GM12878 (cell line): ENCODE measurements around the gene ATG10. TPM values are rescaled to one million over a fixed set of nuclear protein-coding genes. Genes with fewer than 3 reads are reported as not detected.

Source experiments
- ATAC-seq: fragments of 200-7000 bp; cut with Tn5 transposase; 3 replicates; pipeline ENCODE4 v1.9.1; 2020; ENCODE audit warnings: mild to moderate bottlenecking, moderate library complexity
- BruUV-seq: library from RNA; stranded (reverse); fragments of 400-500 nt; replicated peaks from 2 replicates; lab custom pipeline; 2021; lab: Mats Ljungman, UMichigan
- CTCF ChIA-PET: fragments of 300-600 bp; sonication (Branson Sonifier 250); formaldehyde crosslinking; extraction: SDS; loops from one replicate; lab custom pipeline; 2021; ENCODE audit warnings: inconsistent platforms; lab: Yijun Ruan, JAX
- POLR2A ChIA-PET: fragments of 350-600 bp; formaldehyde crosslinking; extraction: SDS; loops from one replicate; lab custom pipeline; 2021; ENCODE audit warnings: inconsistent platforms; lab: Charles Lee
- RAD21 ChIA-PET: fragments of 300-600 bp; sonication (Branson Sonifier 250); formaldehyde crosslinking; loops from one replicate; lab custom pipeline; 2023; ENCODE audit warnings: antibody characterized with exemption; ENCODE audit not compliant: unreplicated experiment; lab: Charles Lee
- SMC1A ChIA-PET: fragments of 300-600 bp; sonication (Branson Sonifier 250); formaldehyde crosslinking; loops from one replicate; lab custom pipeline; 2023; ENCODE audit not compliant: unreplicated experiment, uncharacterized antibody; lab: Charles Lee
- DNase-seq: peaks from one replicate; pipeline ENCODE4 v3.0.0-alpha.2; 2011; ENCODE audit warnings: low read depth, low spot score
- FAIRE-seq: peaks from 3 replicates; lab custom pipeline; 2011; peaks lifted over from hg19 to GRCh38; lab: Jason Lieb, UNC
- H2AFZ ChIP-seq: 2 replicates; pipeline ENCODE4 v1.6.0; 2011; ENCODE audit warnings: low read depth, low read length, control low read depth; ENCODE audit not compliant: control insufficient read depth
- H3K27ac ChIP-seq: 2 replicates; pipeline ENCODE4 v1.5.1; 2011; ENCODE audit warnings: control low read depth; ENCODE audit not compliant: control insufficient read depth, insufficient read depth
- H3K27me3 ChIP-seq, 2 experiments: replicated peaks in 1 of 2; 2 replicates each; pipeline versions ENCODE4 v1.6.0 to v1.6.1; 2011; ENCODE audit warnings: low read length in 1 of 2; ENCODE audit not compliant: control insufficient read depth in 2 of 2, insufficient read depth in 2 of 2
- H3K36me3 ChIP-seq, 2 experiments: 2 replicates each; pipeline ENCODE4 v1.5.1; 2011; ENCODE audit warnings: low read length in 1 of 2; ENCODE audit not compliant: control insufficient read depth in 2 of 2, insufficient read depth in 2 of 2
- H3K4me1 ChIP-seq: 2 replicates; pipeline ENCODE4 v1.6.1; 2011; ENCODE audit warnings: mild to moderate bottlenecking, low read length, moderate library complexity, mixed read lengths; ENCODE audit not compliant: control insufficient read depth, insufficient read depth
- H3K4me2 ChIP-seq: 2 replicates; pipeline ENCODE4 v1.6.0; 2011; ENCODE audit warnings: control low read depth; ENCODE audit not compliant: control insufficient read depth, insufficient read depth
- H3K4me3 ChIP-seq: fragments of 200-600 bp; sonication (generic); 2 replicates; pipeline ENCODE4 v1.5.1; 2016
- H3K79me2 ChIP-seq: 2 replicates; pipeline ENCODE4 v1.6.0; 2011; ENCODE audit warnings: low read length; ENCODE audit not compliant: control insufficient read depth, insufficient read depth
- H3K9ac ChIP-seq: 2 replicates; pipeline ENCODE4 v1.8.0; 2011; ENCODE audit warnings: low read length, control low read depth, mixed read lengths; ENCODE audit not compliant: control insufficient read depth, insufficient read depth
- H3K9me3 ChIP-seq: replicated peaks from 3 replicates; pipeline ENCODE4 v1.5.1; 2011; ENCODE audit warnings: mild to moderate bottlenecking, low read length; ENCODE audit not compliant: control insufficient read depth, insufficient read depth
- H4K20me1 ChIP-seq: 2 replicates; pipeline ENCODE4 v1.6.0; 2011; ENCODE audit not compliant: control insufficient read depth, insufficient read depth
- BHLHE40 ChIP-seq, 2 experiments: fragments of 450-650 bp in 1 of 2; IDR thresholded peaks; 2 replicates each; pipeline ENCODE4 v1.6.1; 2011 to 2017; ENCODE audit warnings: low read depth in 2 of 2, borderline replicate concordance in 1 of 2, improper control_type of control experiment in 1 of 2, low read length in 1 of 2, mild to moderate bottlenecking in 1 of 2
- E2F4 ChIP-seq: IDR thresholded peaks from 2 replicates; pipeline ENCODE4 v1.6.1; 2012; ENCODE audit warnings: low read depth, low read length, improper control_type of control experiment
- KDM1A ChIP-seq: fragments of 200-600 bp; sonication (generic); IDR thresholded peaks from 2 replicates; pipeline ENCODE4 v1.6.1; 2016; ENCODE audit warnings: borderline replicate concordance
- MEF2A ChIP-seq: IDR thresholded peaks from 2 replicates; pipeline ENCODE4 v1.6.1; 2011; ENCODE audit warnings: low read depth, mild to moderate bottlenecking, low read length, moderate library complexity; ENCODE audit not compliant: insufficient read depth
- MXI1 ChIP-seq: fragments of 150-350 bp; IDR thresholded peaks from 2 replicates; pipeline ENCODE4 v1.6.1; 2011; ENCODE audit warnings: low read depth, mild to moderate bottlenecking, inconsistent platforms, low read length, improper control_type of control experiment
- PBX3 ChIP-seq: IDR thresholded peaks from 2 replicates; pipeline ENCODE4 v1.6.1; 2011; ENCODE audit warnings: mild to moderate bottlenecking, low read depth, low read length, moderate library complexity; ENCODE audit not compliant: insufficient replicate concordance
- POLR2A ChIP-seq: IDR thresholded peaks from 2 replicates; pipeline ENCODE4 v1.6.1; 2011; ENCODE audit warnings: low read depth, mild to moderate bottlenecking, low read length
- SKIL ChIP-seq: fragments of 450-650 bp; IDR thresholded peaks from 2 replicates; pipeline ENCODE4 v1.6.1; 2017; ENCODE audit warnings: mild to moderate bottlenecking, low read depth, inconsistent platforms; ENCODE audit not compliant: poor library complexity, severe bottlenecking
- ZNF622 ChIP-seq: fragments of 450-650 bp; IDR thresholded peaks from 2 replicates; pipeline ENCODE4 v1.6.1; 2017; ENCODE audit warnings: mild to moderate bottlenecking, inconsistent platforms
- WGBS: methylation state at CpG from one replicate; pipeline ENCODE4 v1.1.6; 2016; ENCODE audit warnings: low lambda C conversion rate; ENCODE audit not compliant: insufficient replicate concordance, insufficient coverage; ENCODE audit errors: missing lambda C conversion rate; 5-methylcytosine and 5-hydroxymethylcytosine counted together
- in situ Hi-C: fragments of 300-500 bp; cut with MboI; formaldehyde crosslinking; loops from 9 replicates; pipeline ENCODE4 v1.14.3; 2018; ENCODE audit warnings: mixed read lengths
- intact Hi-C: fragments of 100-400 bp; cut with micrococcal nuclease; formaldehyde crosslinking; loops from one replicate; pipeline ENCODE4 v1.14.2; 2022; ENCODE audit not compliant: unreplicated experiment
- polyA plus RNA-seq, 11 experiments: library from polyadenylated mRNA; depleted of rRNA in 4 of 11; unstranded in 6 of 11; stranded (reverse) in 5 of 11; fragments of >200 nt; fragmentation: Nextera tagmentation in 4 of 11; fragmentation: Illumina TruSeq in 1 of 11; extraction: Ambion mirVana in 4 of 11; extraction: Trizol in 1 of 11; gene quantifications; 1 replicate in 1 of 11; 2 replicates in 10 of 11; pipeline versions ENCODE4 v1.2.1 to v1.2.3, GENCODE V29; 2011 to 2016; ENCODE audit warnings: inconsistent platforms in 2 of 11, missing spikeins in 2 of 11, low read depth in 1 of 11
- total RNA-seq, 4 experiments: library from RNA; depleted of rRNA in 3 of 4; stranded (reverse); fragments of >200 nt in 3 of 4; fragmentation: Illumina TruSeq in 1 of 4; extraction: Trizol in 1 of 4; gene quantifications; 2 replicates each; pipeline versions ENCODE4 v1.2.1 to v1.2.3, GENCODE V29; 2013 to 2021
- TF ChIP-seq, protein P1 (sequence below): IDR thresholded peaks from 2 replicates; pipeline ENCODE4 v1.6.1; 2011; ENCODE audit warnings: borderline replicate concordance, low read depth, mild to moderate bottlenecking, moderate library complexity, mixed read lengths, low read length; ENCODE audit not compliant: insufficient read depth; ENCODE audit errors: extremely low read length
- TF ChIP-seq, protein P2 (sequence below): fragments of 450-650 bp; IDR thresholded peaks from 2 replicates; pipeline ENCODE4 v1.6.1; 2017; ENCODE audit warnings: mild to moderate bottlenecking, moderate library complexity

ATG10 gene
- total and polyA plus RNA-seq, 10 of the 15 experiments (the other 5 are each of a cell fraction or from before 2014, with no cell fraction given) = 3.8 to 14.4 (median 6.5) TPM

DNA sequence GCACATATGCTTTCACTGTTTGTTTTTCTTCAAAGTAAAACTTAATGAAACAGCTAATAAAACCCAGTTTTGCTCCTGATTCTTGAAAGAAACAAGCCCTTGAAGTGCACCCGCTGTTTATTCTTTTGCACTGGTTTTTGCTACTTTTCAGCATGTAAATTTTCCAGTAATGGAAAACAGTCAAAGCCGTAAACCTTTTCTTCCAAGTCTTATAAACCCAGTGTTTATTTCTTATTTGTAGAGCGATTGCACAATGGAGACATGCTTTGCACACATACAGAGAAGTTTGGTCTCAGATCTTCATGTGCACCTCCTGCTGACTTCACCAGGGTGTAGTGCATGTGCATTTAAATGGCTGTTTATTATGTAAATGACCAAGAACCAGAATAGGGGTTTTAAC, 51.8 kb downstream of the ATG10 start:
- ATAC-seq (no peak), DNase-seq (no peak), FAIRE-seq (no peak)
- POLR2A ChIA-PET = interaction anchor here (0.6 kb wide), 1 partner anchor 324 kb away, joined by 3 read pairs; no protein-coding TSS in a partner anchor
- SMC1A ChIA-PET = interaction anchor here (0.5 kb wide), 1 partner anchor 48 kb away, joined by 3 read pairs; no protein-coding TSS in a partner anchor
- CTCF ChIA-PET = interaction anchor here (0.6 kb wide), 1 partner anchor 585 kb away, joined by 4 read pairs; no protein-coding TSS in a partner anchor
- Histone ChIP-seq H3K9me3 (no peaks in the 10 kb centered on the region), H3K27me3 (no peaks in the 10 kb centered on the region), H3K36me3 (no peaks in the 10 kb centered on the region), H3K79me2 (no peaks in the 10 kb centered on the region), H2AFZ (no peak overlapping the region), H3K4me3 (no peak overlapping the region), H3K27ac (no peak overlapping the region), H3K4me1 (no peaks in the 10 kb centered on the region), H3K9ac (no peak overlapping the region), H4K20me1 (no peaks in the 10 kb centered on the region), H3K4me2 (no peak overlapping the region)
- in situ Hi-C loops = no loop called here
- BruUV-seq = no TSS peak
- intact Hi-C loops = no loop called here
- RAD21 ChIA-PET = no interaction called here
- 97% methylated on average over 3 of the region's 3 CpGs for WGBS
- TF ChIP-seq BHLHE40 (IDR thresholded peaks at IDR 0.05; ENCODE audit: borderline replicate concordance in 1 of 2, low read depth in 2 of 2, low read length in 1 of 2) (no peak), MXI1 (no peak), MEF2A (no peak), POLR2A (no peak), KDM1A (no peak), ZNF622 (no peak), PBX3 (no peak), E2F4 (no peak), SKIL (no peak)
- TF ChIP-seq, protein P1, sequence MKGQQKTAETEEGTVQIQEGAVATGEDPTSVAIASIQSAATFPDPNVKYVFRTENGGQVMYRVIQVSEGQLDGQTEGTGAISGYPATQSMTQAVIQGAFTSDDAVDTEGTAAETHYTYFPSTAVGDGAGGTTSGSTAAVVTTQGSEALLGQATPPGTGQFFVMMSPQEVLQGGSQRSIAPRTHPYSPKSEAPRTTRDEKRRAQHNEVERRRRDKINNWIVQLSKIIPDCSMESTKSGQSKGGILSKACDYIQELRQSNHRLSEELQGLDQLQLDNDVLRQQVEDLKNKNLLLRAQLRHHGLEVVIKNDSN = no peak
- TF ChIP-seq, protein P2, sequence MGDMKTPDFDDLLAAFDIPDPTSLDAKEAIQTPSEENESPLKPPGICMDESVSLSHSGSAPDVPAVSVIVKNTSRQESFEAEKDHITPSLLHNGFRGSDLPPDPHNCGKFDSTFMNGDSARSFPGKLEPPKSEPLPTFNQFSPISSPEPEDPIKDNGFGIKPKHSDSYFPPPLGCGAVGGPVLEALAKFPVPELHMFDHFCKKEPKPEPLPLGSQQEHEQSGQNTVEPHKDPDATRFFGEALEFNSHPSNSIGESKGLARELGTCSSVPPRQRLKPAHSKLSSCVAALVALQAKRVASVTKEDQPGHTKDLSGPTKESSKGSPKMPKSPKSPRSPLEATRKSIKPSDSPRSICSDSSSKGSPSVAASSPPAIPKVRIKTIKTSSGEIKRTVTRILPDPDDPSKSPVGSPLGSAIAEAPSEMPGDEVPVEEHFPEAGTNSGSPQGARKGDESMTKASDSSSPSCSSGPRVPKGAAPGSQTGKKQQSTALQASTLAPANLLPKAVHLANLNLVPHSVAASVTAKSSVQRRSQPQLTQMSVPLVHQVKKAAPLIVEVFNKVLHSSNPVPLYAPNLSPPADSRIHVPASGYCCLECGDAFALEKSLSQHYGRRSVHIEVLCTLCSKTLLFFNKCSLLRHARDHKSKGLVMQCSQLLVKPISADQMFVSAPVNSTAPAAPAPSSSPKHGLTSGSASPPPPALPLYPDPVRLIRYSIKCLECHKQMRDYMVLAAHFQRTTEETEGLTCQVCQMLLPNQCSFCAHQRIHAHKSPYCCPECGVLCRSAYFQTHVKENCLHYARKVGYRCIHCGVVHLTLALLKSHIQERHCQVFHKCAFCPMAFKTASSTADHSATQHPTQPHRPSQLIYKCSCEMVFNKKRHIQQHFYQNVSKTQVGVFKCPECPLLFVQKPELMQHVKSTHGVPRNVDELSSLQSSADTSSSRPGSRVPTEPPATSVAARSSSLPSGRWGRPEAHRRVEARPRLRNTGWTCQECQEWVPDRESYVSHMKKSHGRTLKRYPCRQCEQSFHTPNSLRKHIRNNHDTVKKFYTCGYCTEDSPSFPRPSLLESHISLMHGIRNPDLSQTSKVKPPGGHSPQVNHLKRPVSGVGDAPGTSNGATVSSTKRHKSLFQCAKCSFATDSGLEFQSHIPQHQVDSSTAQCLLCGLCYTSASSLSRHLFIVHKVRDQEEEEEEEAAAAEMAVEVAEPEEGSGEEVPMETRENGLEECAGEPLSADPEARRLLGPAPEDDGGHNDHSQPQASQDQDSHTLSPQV = no peak
